WTC11 (cell line): Measurements from ENCODE around the gene RHOBTB1. TPM values are rescaled to one million over a fixed set of nuclear protein-coding genes. Genes with fewer than 3 reads are reported as not detected.

ENCODE experiments used
- ATAC-seq: fragments of 200-7000 bp; cut with Tn5 transposase; 2 replicates; pipeline ENCODE4 v1.10.0; 2021; ENCODE audit warnings: mild to moderate bottlenecking, moderate library complexity
- CTCF ChIA-PET: fragments of 300-600 bp; sonication (Branson Sonifier 250); formaldehyde crosslinking; loops from one replicate; lab custom pipeline; 2021; ENCODE audit warnings: antibody characterized with exemption; lab: Charles Lee
- POLR2A ChIA-PET: fragments of 350-600 bp; sonication (Branson Sonifier 250); formaldehyde crosslinking; loops from one replicate; lab custom pipeline; 2021; ENCODE audit warnings: antibody characterized with exemption; lab: Charles Lee
- DNase-seq: peaks from one replicate; pipeline ENCODE4 v3.0.0; 2021; ENCODE audit warnings: low spot score
- H3K27ac Mint-ChIP-seq: 2 replicates; pipeline ENCODE4 v1.8.0; 2021; ENCODE audit warnings: mixed read lengths
- H3K27me3 Mint-ChIP-seq: 2 replicates; pipeline ENCODE4 v1.8.0; 2021; ENCODE audit warnings: low read depth, mild to moderate bottlenecking, moderate library complexity, mixed read lengths
- H3K36me3 Mint-ChIP-seq: 2 replicates; pipeline ENCODE4 v1.8.0; 2021; ENCODE audit warnings: mixed read lengths
- H3K4me1 Mint-ChIP-seq: 2 replicates; pipeline ENCODE4 v1.8.0; 2022; ENCODE audit warnings: mixed read lengths
- H3K4me3 Mint-ChIP-seq: 2 replicates; pipeline ENCODE4 v1.8.0; 2021; ENCODE audit warnings: mild to moderate bottlenecking, moderate library complexity, mixed read lengths
- H3K9me3 Mint-ChIP-seq: 2 replicates; pipeline ENCODE4 v1.8.0; 2021; ENCODE audit warnings: mixed read lengths
- CBFB ChIP-seq: sonication (generic); formaldehyde crosslinking; IDR thresholded peaks from 2 replicates; pipeline ENCODE4 v1.8.1; 2022; ENCODE audit warnings: mild to moderate bottlenecking, low read depth, missing genetic modification reagents
- CREB1 ChIP-seq: sonication (generic); formaldehyde crosslinking; IDR thresholded peaks from 2 replicates; pipeline ENCODE4 v1.8.0; 2023; ENCODE audit warnings: mild to moderate bottlenecking, missing genetic modification reagents
- E2F4 ChIP-seq: sonication (generic); formaldehyde crosslinking; IDR thresholded peaks from 2 replicates; pipeline ENCODE4 v1.8.1; 2022; ENCODE audit warnings: low read depth, mild to moderate bottlenecking, moderate library complexity, missing genetic modification reagents, borderline replicate concordance
- ETV6 ChIP-seq: sonication (generic); formaldehyde crosslinking; IDR thresholded peaks from 2 replicates; pipeline ENCODE4 v1.8.1; 2022; ENCODE audit warnings: mild to moderate bottlenecking, missing genetic modification reagents
- FOXK1 ChIP-seq: sonication (generic); formaldehyde crosslinking; IDR thresholded peaks from 2 replicates; pipeline ENCODE4 v1.8.0; 2022; ENCODE audit warnings: mild to moderate bottlenecking, moderate library complexity, missing genetic modification reagents
- HMGA2 ChIP-seq: fragments of 250-450 bp; sonication (Bioruptor Pico); IDR thresholded peaks from 2 replicates; pipeline ENCODE4 v1.4.0; 2021; ENCODE audit warnings: mild to moderate bottlenecking, moderate library complexity
- JUN ChIP-seq: sonication (generic); formaldehyde crosslinking; IDR thresholded peaks from 2 replicates; pipeline ENCODE4 v1.8.0; 2023; ENCODE audit warnings: mild to moderate bottlenecking, missing genetic modification reagents
- NR1H2 ChIP-seq: sonication (generic); formaldehyde crosslinking; IDR thresholded peaks from 2 replicates; pipeline ENCODE4 v1.9.0; 2021; ENCODE audit warnings: mild to moderate bottlenecking, moderate library complexity, missing genetic modification reagents
- RORB ChIP-seq: fragments of 250-450 bp; sonication (Bioruptor Pico); IDR thresholded peaks from 2 replicates; pipeline ENCODE4 v1.9.0; 2021; ENCODE audit warnings: mild to moderate bottlenecking
- SMAD3 ChIP-seq: sonication (generic); formaldehyde crosslinking; IDR thresholded peaks from 2 replicates; pipeline ENCODE4 v1.8.0; 2022; ENCODE audit warnings: missing genetic modification reagents, mild to moderate bottlenecking, borderline replicate concordance
- USF2 ChIP-seq: sonication (generic); formaldehyde crosslinking; IDR thresholded peaks from 2 replicates; pipeline ENCODE4 v1.8.1; 2023; ENCODE audit warnings: mild to moderate bottlenecking, missing genetic modification reagents, moderate library complexity
- ZNF416 ChIP-seq: fragments of 250-450 bp; sonication (Bioruptor Pico); IDR thresholded peaks from 2 replicates; pipeline ENCODE4 v1.9.0; 2021; ENCODE audit warnings: mild to moderate bottlenecking, inconsistent platforms
- ZNF532 ChIP-seq: fragments of 250-450 bp; sonication (Bioruptor Pico); IDR thresholded peaks from 2 replicates; pipeline ENCODE4 v1.9.0; 2021; ENCODE audit warnings: mild to moderate bottlenecking, borderline replicate concordance
- ZNF671 ChIP-seq: fragments of 250-450 bp; sonication (Bioruptor Pico); IDR thresholded peaks from 2 replicates; pipeline ENCODE4 v1.8.0; 2021; ENCODE audit warnings: mild to moderate bottlenecking
- total RNA-seq: library from RNA; stranded (reverse); gene quantifications from 3 replicates; pipeline ENCODE4 v1.2.3, GENCODE V29; 2021
- TF ChIP-seq, protein P1 (sequence below): fragments of 250-450 bp; sonication (Bioruptor Pico); IDR thresholded peaks from 2 replicates; pipeline ENCODE4 v2.1.2; 2022; ENCODE audit warnings: mild to moderate bottlenecking, moderate library complexity
- TF ChIP-seq, protein P2 (sequence below): sonication (generic); formaldehyde crosslinking; IDR thresholded peaks from 2 replicates; pipeline ENCODE4 v1.8.0; 2023; ENCODE audit warnings: missing genetic modification reagents, mild to moderate bottlenecking, borderline replicate concordance
- TF ChIP-seq, protein P3 (sequence below): sonication (generic); formaldehyde crosslinking; IDR thresholded peaks from 2 replicates; pipeline ENCODE4 v1.8.1; 2022; ENCODE audit warnings: mild to moderate bottlenecking, moderate library complexity, missing genetic modification reagents

Gene RHOBTB1
- total RNA-seq, 1 experiment from 2014 or later, result 6.9 TPM

DNA sequence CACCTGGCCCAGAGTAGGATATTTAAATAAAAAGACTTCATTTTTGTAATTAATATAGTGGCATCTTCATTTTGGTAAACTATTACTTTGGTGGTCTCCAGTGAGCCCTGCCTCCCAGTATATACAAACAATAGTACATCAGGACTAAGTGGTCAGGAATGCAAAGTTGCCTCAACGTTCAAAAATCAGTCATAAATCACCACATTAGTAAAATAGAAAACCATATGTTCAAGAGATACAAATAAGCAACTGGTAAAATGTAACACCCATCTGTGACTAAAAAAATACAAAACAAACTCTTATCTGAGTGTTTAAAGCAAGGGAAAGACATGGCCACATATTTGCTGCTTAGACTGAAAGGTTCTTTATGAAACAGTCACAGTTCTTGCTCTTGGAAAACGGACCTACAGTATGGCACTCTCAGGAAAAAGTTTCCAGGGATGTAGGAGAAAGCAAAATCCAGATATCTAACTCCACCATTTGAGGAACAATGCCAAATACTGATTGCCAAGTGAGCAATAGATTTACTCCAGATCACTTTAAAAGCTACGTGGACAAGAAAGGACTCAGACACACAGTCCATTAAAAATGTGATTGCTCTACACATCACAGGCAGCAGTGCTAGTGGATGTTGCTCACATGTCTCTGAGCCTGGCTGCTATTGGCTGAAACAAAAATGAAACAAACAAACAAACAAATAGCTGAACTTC is 15.1 kb upstream of the RHOBTB1 start:
- ATAC-seq (no peak), DNase-seq (no peak)
- CTCF ChIA-PET, result no interaction called here
- POLR2A ChIA-PET, result no interaction called here
- Mint-ChIP-seq H3K4me1 (peaks cover 15% of the 10 kb centered on the region), H3K4me3 (no peak overlapping the region), H3K27me3 (no peaks in the 10 kb centered on the region), H3K9me3 (no peaks in the 10 kb centered on the region), H3K36me3 (no peaks in the 10 kb centered on the region), H3K27ac (no peak overlapping the region)
- TF ChIP-seq FOXK1 (no peak), CBFB (CRISPR knock-in tag) (no peak)

GRCh38 chr10:60957667-60958221 is 13.8 kb upstream of the RHOBTB1 start:
- ATAC-seq (no peak), DNase-seq (no peak)
- H3K27me3 Mint-ChIP-seq, result no peaks in the 10 kb centered on the region
- H3K36me3 Mint-ChIP-seq, result no peaks in the 10 kb centered on the region
- CTCF ChIA-PET, result no interaction called here
- H3K4me1 Mint-ChIP-seq, result peaks cover 2% of the 10 kb centered on the region; the same call in 1 of the 2 replicates
- TF ChIP-seq ZNF532 (CRISPR knock-in tag) (no peak), JUN (no peak), SMAD3 (no peak), USF2 (CRISPR knock-in tag) (no peak), ETV6 (CRISPR knock-in tag) (no peak), E2F4 (CRISPR knock-in tag) (no peak), FOXK1 (no peak), CREB1 (CRISPR knock-in tag) (no peak), ZNF671 (no peak), HMGA2 (CRISPR knock-in tag) (no peak), RORB (CRISPR knock-in tag) (no peak), ZNF416 (no peak), NR1H2 (CRISPR knock-in tag) (no peak), CBFB (CRISPR knock-in tag) (no peak)
- TF ChIP-seq, protein P1, sequence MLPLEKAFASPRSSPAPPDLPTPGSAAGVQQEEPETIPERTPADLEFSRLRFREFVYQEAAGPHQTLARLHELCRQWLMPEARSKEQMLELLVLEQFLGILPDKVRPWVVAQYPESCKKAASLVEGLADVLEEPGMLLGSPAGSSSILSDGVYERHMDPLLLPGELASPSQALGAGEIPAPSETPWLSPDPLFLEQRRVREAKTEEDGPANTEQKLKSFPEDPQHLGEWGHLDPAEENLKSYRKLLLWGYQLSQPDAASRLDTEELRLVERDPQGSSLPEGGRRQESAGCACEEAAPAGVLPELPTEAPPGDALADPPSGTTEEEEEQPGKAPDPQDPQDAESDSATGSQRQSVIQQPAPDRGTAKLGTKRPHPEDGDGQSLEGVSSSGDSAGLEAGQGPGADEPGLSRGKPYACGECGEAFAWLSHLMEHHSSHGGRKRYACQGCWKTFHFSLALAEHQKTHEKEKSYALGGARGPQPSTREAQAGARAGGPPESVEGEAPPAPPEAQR (CRISPR knock-in tag), result no peak
- TF ChIP-seq, protein P2, sequence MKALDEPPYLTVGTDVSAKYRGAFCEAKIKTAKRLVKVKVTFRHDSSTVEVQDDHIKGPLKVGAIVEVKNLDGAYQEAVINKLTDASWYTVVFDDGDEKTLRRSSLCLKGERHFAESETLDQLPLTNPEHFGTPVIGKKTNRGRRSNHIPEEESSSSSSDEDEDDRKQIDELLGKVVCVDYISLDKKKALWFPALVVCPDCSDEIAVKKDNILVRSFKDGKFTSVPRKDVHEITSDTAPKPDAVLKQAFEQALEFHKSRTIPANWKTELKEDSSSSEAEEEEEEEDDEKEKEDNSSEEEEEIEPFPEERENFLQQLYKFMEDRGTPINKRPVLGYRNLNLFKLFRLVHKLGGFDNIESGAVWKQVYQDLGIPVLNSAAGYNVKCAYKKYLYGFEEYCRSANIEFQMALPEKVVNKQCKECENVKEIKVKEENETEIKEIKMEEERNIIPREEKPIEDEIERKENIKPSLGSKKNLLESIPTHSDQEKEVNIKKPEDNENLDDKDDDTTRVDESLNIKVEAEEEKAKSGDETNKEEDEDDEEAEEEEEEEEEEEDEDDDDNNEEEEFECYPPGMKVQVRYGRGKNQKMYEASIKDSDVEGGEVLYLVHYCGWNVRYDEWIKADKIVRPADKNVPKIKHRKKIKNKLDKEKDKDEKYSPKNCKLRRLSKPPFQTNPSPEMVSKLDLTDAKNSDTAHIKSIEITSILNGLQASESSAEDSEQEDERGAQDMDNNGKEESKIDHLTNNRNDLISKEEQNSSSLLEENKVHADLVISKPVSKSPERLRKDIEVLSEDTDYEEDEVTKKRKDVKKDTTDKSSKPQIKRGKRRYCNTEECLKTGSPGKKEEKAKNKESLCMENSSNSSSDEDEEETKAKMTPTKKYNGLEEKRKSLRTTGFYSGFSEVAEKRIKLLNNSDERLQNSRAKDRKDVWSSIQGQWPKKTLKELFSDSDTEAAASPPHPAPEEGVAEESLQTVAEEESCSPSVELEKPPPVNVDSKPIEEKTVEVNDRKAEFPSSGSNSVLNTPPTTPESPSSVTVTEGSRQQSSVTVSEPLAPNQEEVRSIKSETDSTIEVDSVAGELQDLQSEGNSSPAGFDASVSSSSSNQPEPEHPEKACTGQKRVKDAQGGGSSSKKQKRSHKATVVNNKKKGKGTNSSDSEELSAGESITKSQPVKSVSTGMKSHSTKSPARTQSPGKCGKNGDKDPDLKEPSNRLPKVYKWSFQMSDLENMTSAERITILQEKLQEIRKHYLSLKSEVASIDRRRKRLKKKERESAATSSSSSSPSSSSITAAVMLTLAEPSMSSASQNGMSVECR (CRISPR knock-in tag), result no peak
- TF ChIP-seq, protein P3, sequence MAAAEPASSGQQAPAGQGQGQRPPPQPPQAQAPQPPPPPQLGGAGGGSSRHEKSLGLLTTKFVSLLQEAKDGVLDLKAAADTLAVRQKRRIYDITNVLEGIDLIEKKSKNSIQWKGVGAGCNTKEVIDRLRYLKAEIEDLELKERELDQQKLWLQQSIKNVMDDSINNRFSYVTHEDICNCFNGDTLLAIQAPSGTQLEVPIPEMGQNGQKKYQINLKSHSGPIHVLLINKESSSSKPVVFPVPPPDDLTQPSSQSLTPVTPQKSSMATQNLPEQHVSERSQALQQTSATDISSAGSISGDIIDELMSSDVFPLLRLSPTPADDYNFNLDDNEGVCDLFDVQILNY, result no peak
- no peaks in the 10 kb centered on the region for H3K9me3 Mint-ChIP-seq
- H3K27ac Mint-ChIP-seq, result no peak overlapping the region
- POLR2A ChIA-PET, result interaction anchor here (0.5 kb wide), 1 partner anchor 160 kb away, joined by 4 read pairs; no protein-coding TSS in a partner anchor
- H3K4me3 Mint-ChIP-seq, result no peak overlapping the region
